HG02943 (cell line): ENCODE data around the gene STK33.

Experiments used
- ATAC-seq: cut with Tn5 transposase; IDR thresholded peaks from one replicate; pipeline ENCODE4 v1.9.1; 2021; ENCODE audit warnings: mild to moderate bottlenecking, low read depth, moderate library complexity; ENCODE audit not compliant: unreplicated experiment

Gene STK33

GRCh38 chr11:8604078-8604723, 10.2 kb upstream of the STK33 start:
- ATAC-seq: peak; percentile 83

GRCh38 chr11:8603696-8604077, 9.7 kb upstream of the STK33 start:
- no peak for ATAC-seq

DNA sequence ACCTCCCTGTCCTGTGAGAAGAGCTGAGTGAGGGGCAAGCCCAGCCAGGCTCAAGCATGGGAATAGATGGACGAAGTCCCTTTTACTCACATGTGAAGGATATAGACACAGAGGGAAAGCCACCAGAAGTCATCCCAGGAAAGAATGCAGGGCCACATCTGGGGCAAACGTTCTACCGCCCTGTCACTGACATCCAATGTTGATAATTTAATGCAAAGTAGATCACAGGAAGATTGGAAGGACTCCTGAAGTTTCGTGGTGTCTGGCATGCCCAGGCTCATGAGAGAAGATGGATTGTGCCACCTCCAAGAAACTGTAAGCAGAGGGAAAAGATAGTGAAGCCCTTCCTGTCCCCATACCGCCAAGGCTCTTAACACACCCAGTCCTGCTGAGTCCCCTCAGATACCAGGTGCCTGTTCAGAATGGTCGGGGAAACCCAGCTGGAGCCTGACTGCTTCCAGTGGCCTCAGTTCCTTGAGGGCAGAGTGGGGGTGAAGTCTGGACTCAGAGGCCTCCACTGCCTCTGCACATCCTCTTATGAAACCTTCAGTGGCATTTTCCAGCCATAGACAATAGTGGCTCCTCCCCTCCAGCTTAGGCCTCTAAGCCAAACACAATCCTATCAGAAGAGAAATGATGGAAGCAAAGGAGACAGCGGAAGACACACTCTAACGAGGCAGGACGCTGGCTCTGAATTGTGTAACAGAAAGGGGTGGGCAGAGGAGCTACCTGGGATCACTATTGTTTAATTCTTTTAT, 7.5 kb upstream of the STK33 start:
- no peak for ATAC-seq

DNA sequence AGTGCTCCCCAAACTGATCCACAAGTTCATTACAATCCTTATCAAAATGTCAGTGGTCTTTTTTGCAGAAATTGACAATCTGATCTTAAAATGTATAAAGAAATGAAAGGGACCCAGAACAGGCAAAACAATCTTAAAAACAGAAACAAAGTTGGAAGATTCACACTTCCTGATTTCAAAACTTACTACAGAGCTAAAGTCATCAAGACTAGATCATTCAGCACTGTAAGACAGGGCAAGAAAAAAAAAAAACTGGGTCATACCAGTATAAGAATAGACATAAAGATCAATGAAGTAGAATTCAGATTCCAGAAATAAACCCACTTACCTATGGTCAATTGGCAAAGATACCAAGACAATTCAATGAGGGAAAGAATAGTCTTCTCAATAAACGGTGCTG, 4.5 kb upstream of the STK33 start:
- no peak for ATAC-seq

- ATAC-seq: no peak
These were observed 3.2 kb upstream of the STK33 start for GRCh38 chr11:8597182-8597581.

DNA sequence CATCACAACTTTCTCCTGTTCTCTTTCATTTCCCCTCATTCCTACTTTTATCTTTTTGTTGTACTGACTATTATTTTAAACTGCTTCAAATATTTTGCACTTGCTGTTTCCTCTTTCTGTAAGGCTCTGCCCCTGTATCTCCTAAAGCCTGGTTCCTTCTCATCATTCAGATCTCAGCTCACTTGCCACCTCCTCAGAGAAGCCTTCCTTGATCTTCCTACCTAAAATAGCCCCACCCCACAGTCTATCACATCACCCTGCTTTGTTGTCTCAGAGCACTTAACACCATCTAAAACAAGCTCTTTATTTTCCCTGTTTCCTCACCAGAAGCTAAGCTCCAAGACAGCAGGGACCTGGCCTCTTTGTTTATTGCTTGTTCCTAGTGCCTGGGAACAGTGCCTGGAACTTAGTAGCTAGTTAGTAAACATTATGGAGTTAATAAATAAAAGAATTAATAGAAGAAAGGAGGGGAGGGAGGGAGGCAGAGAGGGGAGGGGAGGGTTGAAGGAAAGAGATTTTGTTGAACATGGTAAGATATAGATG, 2.5 kb upstream of the STK33 start:
- ATAC-seq: no peak

DNA sequence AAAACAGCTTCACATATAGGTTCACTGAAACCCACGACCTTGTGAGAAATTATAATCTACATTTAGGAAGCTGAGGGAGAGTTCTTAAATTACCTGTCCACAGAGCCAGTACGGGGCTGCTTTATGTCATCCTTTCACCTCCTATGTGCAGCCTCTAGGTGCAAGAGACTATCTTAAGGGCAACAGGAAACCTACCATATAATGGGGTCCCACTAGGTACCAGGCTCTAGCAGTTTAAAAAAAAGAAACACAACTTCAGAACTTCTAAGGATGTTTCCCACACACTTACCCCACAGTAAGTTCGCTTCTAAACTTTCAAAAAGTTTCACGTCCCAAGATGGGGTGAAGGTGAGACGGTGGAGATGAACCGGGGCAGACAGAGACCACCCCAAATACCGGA, 573 bp downstream of the STK33 start:
- ATAC-seq: peak; percentile 29

- no peak for ATAC-seq
These were observed 6.1 kb downstream of the STK33 start for GRCh38 chr11:8587915-8588314.

- ATAC-seq: no peak
These were observed 7.2 kb downstream of the STK33 start for GRCh38 chr11:8586805-8587204.

GRCh38 chr11:8586184-8586583, 7.8 kb downstream of the STK33 start:
- no peak for ATAC-seq

DNA sequence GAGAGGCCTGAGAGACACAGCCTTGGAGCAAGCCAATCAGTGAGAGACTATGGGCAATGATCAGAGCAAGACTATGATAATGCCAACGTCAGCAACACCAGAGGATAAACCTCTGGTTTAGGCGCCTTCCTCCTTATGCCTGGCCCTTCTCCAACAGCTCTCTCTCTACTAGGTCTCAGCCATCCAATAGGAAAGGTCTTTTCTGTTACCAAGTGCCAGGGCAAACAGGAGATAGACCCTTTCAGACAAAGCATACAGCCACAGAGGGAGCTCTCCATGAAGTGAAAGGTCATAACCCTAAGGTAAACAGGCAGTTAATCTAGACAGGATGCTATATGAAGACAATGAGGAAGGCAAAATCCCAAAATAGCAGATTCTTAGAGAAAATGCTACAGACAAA, 9.5 kb downstream of the STK33 start:
- no peak for ATAC-seq

GRCh38 chr11:8584082-8584481, 9.9 kb downstream of the STK33 start:
- no peak for ATAC-seq

- no peak for ATAC-seq
These were observed 12.7 kb downstream of the STK33 start for GRCh38 chr11:8581300-8581699.

DNA sequence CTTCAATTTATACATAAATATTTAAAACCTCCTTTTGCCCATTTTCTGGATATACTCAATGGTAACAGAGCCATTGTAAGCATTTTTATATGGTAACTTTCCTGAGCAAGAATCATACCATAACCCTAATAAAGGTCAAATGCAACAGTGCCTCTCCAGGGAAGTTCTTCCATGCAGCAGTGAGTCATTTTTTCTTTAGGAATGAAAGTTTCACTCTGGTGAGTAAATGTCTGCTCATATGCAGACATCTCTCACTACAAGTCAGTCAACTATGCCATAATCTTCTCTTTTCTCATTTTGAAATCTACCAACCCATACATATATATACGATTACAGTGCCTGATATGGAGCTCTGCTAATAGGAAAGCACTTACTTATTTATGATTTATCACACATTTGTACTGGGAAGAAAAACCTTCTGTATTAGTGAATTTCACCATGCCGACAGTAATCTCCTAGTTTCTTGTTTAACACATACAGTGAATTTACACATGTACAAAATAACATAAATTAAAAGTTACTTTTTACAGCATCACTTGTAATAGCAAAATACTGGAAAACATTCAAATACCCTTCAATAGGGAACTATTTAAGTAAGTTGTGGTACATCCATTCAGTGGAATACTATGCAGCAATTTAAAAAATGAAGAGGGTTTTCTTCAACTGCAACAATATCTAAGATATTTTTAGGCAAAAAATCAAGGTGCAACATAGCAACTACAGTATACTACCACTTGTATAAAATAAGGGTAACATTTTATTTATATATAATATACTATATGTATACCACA, 16.0 kb downstream of the STK33 start:
- no peak for ATAC-seq

- no peak for ATAC-seq
These were observed 19.2 kb downstream of the STK33 start for GRCh38 chr11:8574798-8575197.

- ATAC-seq: no peak
These were observed 20.3 kb downstream of the STK33 start for GRCh38 chr11:8573777-8574176.

- ATAC-seq: no peak
These were observed 26.3 kb downstream of the STK33 start for GRCh38 chr11:8567602-8568198.

- ATAC-seq: peak; percentile 75
These were observed 27.3 kb downstream of the STK33 start for GRCh38 chr11:8566613-8567210.

GRCh38 chr11:8564526-8564925, 29.5 kb downstream of the STK33 start:
- no peak for ATAC-seq

GRCh38 chr11:8561461-8561860, 32.6 kb downstream of the STK33 start:
- no peak for ATAC-seq
